ENCODE data around the gene CCL7.
"Not testable (repeated sequence)": the region's sequence is repeated elsewhere in the genome, so short reads cannot be mapped to it uniquely, and the experiment has no call there.

The CCL7 gene

DNA sequence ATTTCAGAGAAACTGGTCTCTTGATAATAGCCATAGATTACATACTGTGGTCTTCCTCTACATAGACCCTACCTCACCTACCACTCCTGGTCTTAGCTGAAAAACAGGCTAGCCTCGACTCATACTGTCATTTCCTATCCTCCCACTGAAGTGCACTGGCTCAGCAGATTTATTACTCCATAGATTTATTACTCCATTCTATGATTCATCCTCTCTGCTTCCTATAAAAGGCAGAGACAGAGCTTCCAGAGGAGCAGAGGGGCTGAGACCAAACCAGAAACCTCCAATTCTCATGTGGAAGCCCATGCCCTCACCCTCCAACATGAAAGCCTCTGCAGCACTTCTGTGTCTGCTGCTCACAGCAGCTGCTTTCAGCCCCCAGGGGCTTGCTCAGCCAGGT, at the start of gene CCL7:
CCL7 (plus strand) TSS at position 253 of the 400 bp plus-strand sequence; CDS start at position 323, 70 bp downstream.
- no peak within 1 kb of the TSS for H3K27ac ChIP-seq (ENCODE audit: low read depth, low read length)
- H3K9ac ChIP-seq (ENCODE audit: low read length): no peak within 1 kb of the TSS
- H3K4me3 ChIP-seq (ENCODE audit: low read depth in 1 of 2, low read length in 2 of 2): no peak within 1 kb of the TSS
- H3K36me3 ChIP-seq (ENCODE audit: insufficient read depth, low read length): no peaks in the 10 kb centered on the region
- H3K27me3 ChIP-seq (ENCODE audit: control insufficient read depth in 1 of 2, insufficient read depth in 2 of 2, low read length in 2 of 2): no peaks in the 10 kb centered on the region
- no peaks in the 10 kb centered on the region for H3K4me1 ChIP-seq (ENCODE audit: insufficient read depth, low read length)
- no peaks in the 10 kb centered on the region for H3K9me3 ChIP-seq (ENCODE audit: low read length)

- Histone ChIP-seq H3K27ac (ENCODE audit: low read depth, low read length) (no peak overlapping the region), H3K4me1 (ENCODE audit: insufficient read depth, low read length) (peaks cover 6% of the 10 kb centered on the region), H3K36me3 (ENCODE audit: insufficient read depth, low read length) (no peaks in the 10 kb centered on the region), H3K9ac (ENCODE audit: low read length) (no peak overlapping the region), H3K4me3 (ENCODE audit: low read depth in 1 of 2, low read length in 2 of 2) (no peak overlapping the region), H3K9me3 (ENCODE audit: low read length) (no peaks in the 10 kb centered on the region), H3K27me3 (ENCODE audit: control insufficient read depth in 1 of 2, insufficient read depth in 2 of 2, low read length in 2 of 2) (no peaks in the 10 kb centered on the region)
Observed at GRCh38 chr17:34220752-34221395, 49.1 kb upstream of the CCL7 start.

- Histone ChIP-seq H3K27ac (ENCODE audit: low read depth, low read length) (no peak overlapping the region), H3K27me3 (ENCODE audit: control insufficient read depth in 1 of 2, insufficient read depth in 2 of 2, low read length in 2 of 2) (no peaks in the 10 kb centered on the region), H3K4me1 (ENCODE audit: insufficient read depth, low read length) (peaks cover 6% of the 10 kb centered on the region), H3K36me3 (ENCODE audit: insufficient read depth, low read length) (no peaks in the 10 kb centered on the region), H3K9ac (ENCODE audit: low read length) (no peak overlapping the region), H3K9me3 (ENCODE audit: low read length) (no peaks in the 10 kb centered on the region), H3K4me3 (ENCODE audit: low read depth in 1 of 2, low read length in 2 of 2) (no peak overlapping the region)
Observed at GRCh38 chr17:34221411-34221810, 48.6 kb upstream of the CCL7 start.

DNA sequence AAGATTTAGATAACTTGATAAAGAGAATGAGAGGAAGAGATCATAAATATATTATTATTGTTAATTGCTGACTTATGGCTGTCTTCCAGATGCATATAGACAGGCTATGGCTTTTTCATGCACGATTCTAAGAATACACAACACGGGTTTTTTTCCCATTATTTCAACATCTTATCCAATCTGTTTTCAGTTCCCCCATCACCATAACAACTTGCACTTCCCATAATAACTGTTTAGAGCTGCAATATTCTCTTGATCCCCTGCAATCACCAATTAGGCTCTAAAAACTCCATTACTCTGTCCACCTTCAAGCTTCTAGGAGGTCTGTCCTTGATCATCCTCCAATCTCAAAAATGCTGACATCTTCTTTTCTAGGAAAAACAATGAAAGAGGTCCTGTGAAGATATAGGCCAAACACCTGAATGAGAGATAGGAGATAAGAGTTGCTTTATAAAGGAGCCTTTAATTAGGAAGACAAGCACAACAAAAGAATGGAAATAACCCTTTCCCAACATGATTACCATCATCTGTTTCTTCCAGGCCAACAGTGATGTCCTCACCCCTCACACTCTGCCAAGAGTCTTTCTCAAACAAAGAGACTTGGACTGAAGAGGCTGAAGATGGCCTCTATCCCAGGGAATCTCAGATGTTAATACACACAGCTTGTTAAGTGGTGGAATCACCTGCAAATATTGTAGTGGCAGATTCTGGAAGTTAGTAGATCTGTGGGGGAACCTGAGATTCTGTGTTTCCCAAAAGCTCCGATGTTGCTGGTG, 47.1 kb upstream of the CCL7 start:
- Histone ChIP-seq H3K4me1 (ENCODE audit: insufficient read depth, low read length) (peaks cover 6% of the 10 kb centered on the region), H3K36me3 (ENCODE audit: insufficient read depth, low read length) (no peaks in the 10 kb centered on the region), H3K4me3 (ENCODE audit: low read depth in 1 of 2, low read length in 2 of 2) (no peak overlapping the region), H3K27ac (ENCODE audit: low read depth, low read length) (no peak overlapping the region), H3K9me3 (ENCODE audit: low read length) (no peaks in the 10 kb centered on the region), H3K9ac (ENCODE audit: low read length) (no peak overlapping the region), H3K27me3 (ENCODE audit: control insufficient read depth in 1 of 2, insufficient read depth in 2 of 2, low read length in 2 of 2) (no peaks in the 10 kb centered on the region)

DNA sequence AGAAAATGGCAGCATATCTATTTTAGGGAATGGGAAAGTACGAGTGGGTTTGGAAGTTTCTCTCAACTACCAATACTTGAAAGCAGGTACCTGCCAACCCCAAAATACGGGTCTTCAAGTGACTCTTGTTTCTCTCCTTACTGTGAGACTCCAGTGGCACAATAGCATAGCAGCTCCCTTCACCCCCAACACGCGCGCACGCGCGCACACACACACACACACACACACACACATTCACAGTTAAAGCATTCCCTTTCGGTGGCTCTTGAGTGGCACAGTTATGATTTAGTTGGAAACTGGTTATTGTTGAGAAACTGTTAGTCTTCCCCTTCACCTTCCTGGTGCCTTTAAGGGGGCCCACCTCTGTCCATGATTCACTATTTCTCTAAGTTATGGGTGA, 45.0 kb upstream of the CCL7 start:
- no peaks in the 10 kb centered on the region for H3K4me1 ChIP-seq (ENCODE audit: insufficient read depth, low read length)
- H3K27me3 ChIP-seq (ENCODE audit: control insufficient read depth in 1 of 2, insufficient read depth in 2 of 2, low read length in 2 of 2): no peaks in the 10 kb centered on the region
- H3K9ac ChIP-seq (ENCODE audit: low read length): no peak overlapping the region
- no peaks in the 10 kb centered on the region for H3K36me3 ChIP-seq (ENCODE audit: insufficient read depth, low read length)
- no peaks in the 10 kb centered on the region for H3K9me3 ChIP-seq (ENCODE audit: low read length)
- no peak overlapping the region for H3K4me3 ChIP-seq (ENCODE audit: low read depth in 1 of 2, low read length in 2 of 2)
- H3K27ac ChIP-seq (ENCODE audit: low read depth, low read length): no peak overlapping the region

DNA sequence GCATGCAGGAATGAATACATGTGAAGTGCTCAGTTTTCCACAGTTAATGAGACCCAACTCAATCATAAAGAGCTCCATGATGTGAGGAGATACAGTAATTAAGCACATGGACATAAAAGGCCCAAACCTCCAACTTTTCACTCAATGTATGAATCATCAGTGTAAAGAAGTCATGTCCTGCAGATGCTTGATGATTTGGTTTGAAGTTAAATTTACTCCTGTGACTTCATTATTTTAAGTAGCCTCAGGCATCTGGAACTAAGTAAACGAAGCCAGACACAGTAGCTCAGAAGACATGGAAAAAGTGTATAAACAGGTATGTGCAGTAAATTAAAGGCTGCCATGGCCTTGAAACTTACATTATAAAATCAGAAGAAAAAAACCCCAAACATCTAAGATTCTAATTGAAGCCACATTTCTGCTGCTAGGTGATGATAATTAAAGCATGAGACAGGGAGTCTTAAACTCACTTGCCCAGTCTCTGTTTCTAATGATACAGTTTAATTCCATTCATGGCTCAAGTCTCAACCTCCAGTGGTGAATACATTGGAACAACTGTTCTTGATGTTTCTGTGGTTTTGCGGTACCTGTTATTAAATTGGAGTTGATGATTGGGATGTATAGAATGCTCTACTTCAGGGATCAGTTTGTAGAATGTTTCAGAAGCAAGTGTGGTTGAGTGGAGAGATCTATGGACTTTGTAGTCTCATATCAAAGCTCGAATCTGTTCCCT, 43.8 kb upstream of the CCL7 start:
- no peaks in the 10 kb centered on the region for H3K9me3 ChIP-seq (ENCODE audit: low read length)
- no peak overlapping the region for H3K9ac ChIP-seq (ENCODE audit: low read length)
- no peak overlapping the region for H3K4me3 ChIP-seq (ENCODE audit: low read depth in 1 of 2, low read length in 2 of 2)
- no peaks in the 10 kb centered on the region for H3K4me1 ChIP-seq (ENCODE audit: insufficient read depth, low read length)
- H3K27ac ChIP-seq (ENCODE audit: low read depth, low read length): no peak overlapping the region
- no peaks in the 10 kb centered on the region for H3K36me3 ChIP-seq (ENCODE audit: insufficient read depth, low read length)
- no peaks in the 10 kb centered on the region for H3K27me3 ChIP-seq (ENCODE audit: control insufficient read depth in 1 of 2, insufficient read depth in 2 of 2, low read length in 2 of 2)

DNA sequence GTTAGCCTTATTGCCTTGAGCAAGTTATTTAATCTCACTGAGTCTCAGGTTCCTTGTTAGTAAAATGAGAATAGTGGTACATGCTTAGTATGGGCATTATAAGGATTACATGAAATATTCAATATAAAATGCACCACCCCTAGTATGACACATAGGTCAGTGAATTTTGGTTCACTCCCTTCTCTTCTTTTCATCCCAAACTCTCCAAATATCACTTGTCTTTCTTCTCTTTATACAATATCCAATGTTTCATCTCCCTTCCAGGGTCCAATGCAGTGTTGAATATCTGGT, 43.3 kb upstream of the CCL7 start:
- H3K27me3 ChIP-seq (ENCODE audit: control insufficient read depth in 1 of 2, insufficient read depth in 2 of 2, low read length in 2 of 2): no peaks in the 10 kb centered on the region
- H3K9me3 ChIP-seq (ENCODE audit: low read length): no peaks in the 10 kb centered on the region
- no peak overlapping the region for H3K27ac ChIP-seq (ENCODE audit: low read depth, low read length)
- no peak overlapping the region for H3K9ac ChIP-seq (ENCODE audit: low read length)
- H3K4me3 ChIP-seq (ENCODE audit: low read depth in 1 of 2, low read length in 2 of 2): no peak overlapping the region
- H3K4me1 ChIP-seq (ENCODE audit: insufficient read depth, low read length): no peaks in the 10 kb centered on the region
- H3K36me3 ChIP-seq (ENCODE audit: insufficient read depth, low read length): no peaks in the 10 kb centered on the region

- H3K27me3 ChIP-seq (ENCODE audit: control insufficient read depth in 1 of 2, insufficient read depth in 2 of 2, low read length in 2 of 2); H3K9ac ChIP-seq (ENCODE audit: low read length); H3K36me3 ChIP-seq (ENCODE audit: insufficient read depth, low read length); H3K27ac ChIP-seq (ENCODE audit: low read depth, low read length); H3K4me1 ChIP-seq (ENCODE audit: insufficient read depth, low read length); H3K4me3 ChIP-seq (ENCODE audit: low read depth in 1 of 2, low read length in 2 of 2); H3K9me3 ChIP-seq (ENCODE audit: low read length): not testable (repeated sequence)
Observed at GRCh38 chr17:34227293-34227692, 42.7 kb upstream of the CCL7 start.

- Histone ChIP-seq H3K9me3 (ENCODE audit: low read length) (no peaks in the 10 kb centered on the region), H3K9ac (ENCODE audit: low read length) (no peak overlapping the region), H3K27me3 (ENCODE audit: control insufficient read depth in 1 of 2, insufficient read depth in 2 of 2, low read length in 2 of 2) (no peaks in the 10 kb centered on the region), H3K36me3 (ENCODE audit: insufficient read depth, low read length) (no peaks in the 10 kb centered on the region), H3K27ac (ENCODE audit: low read depth, low read length) (no peak overlapping the region), H3K4me1 (ENCODE audit: insufficient read depth, low read length) (no peaks in the 10 kb centered on the region), H3K4me3 (ENCODE audit: low read depth in 1 of 2, low read length in 2 of 2) (no peak overlapping the region)
Observed at GRCh38 chr17:34227707-34228106, 42.3 kb upstream of the CCL7 start.

DNA sequence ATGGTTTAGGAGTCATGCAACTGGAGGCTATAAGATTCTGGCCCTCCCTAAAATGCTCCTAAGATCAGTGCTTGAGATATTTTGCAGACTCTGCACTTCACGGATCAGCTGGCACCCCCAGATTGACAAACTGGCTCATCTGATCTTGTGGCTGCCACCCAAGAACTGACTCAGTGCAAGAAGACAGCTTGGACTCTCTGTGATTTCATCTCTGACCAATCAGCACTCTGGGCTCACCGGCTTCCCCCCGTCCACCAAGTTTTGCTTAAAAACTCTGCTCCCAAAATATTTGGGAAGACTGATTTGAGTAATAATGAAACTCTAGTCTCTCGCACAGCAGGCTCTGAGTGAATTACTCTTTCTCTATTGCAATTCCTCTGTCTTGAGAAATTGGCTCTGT, 41.2 kb upstream of the CCL7 start:
- Histone ChIP-seq H3K9me3 (ENCODE audit: low read length) (no peaks in the 10 kb centered on the region), H3K27me3 (ENCODE audit: control insufficient read depth in 1 of 2, insufficient read depth in 2 of 2, low read length in 2 of 2) (no peaks in the 10 kb centered on the region), H3K4me1 (ENCODE audit: insufficient read depth, low read length) (no peaks in the 10 kb centered on the region), H3K4me3 (ENCODE audit: low read depth in 1 of 2, low read length in 2 of 2) (no peak overlapping the region), H3K36me3 (ENCODE audit: insufficient read depth, low read length) (no peaks in the 10 kb centered on the region), H3K9ac (ENCODE audit: low read length) (no peak overlapping the region), H3K27ac (ENCODE audit: low read depth, low read length) (no peak overlapping the region)

GRCh38 chr17:34230342-34230741, 39.7 kb upstream of the CCL7 start:
- H3K9ac ChIP-seq (ENCODE audit: low read length): no peak overlapping the region
- H3K36me3 ChIP-seq (ENCODE audit: insufficient read depth, low read length): no peaks in the 10 kb centered on the region
- H3K4me1 ChIP-seq (ENCODE audit: insufficient read depth, low read length): peaks cover 11% of the 10 kb centered on the region
- no peaks in the 10 kb centered on the region for H3K9me3 ChIP-seq (ENCODE audit: low read length)
- H3K27me3 ChIP-seq (ENCODE audit: control insufficient read depth in 1 of 2, insufficient read depth in 2 of 2, low read length in 2 of 2): no peaks in the 10 kb centered on the region
- H3K27ac ChIP-seq (ENCODE audit: low read depth, low read length): no peak overlapping the region
- H3K4me3 ChIP-seq (ENCODE audit: low read depth in 1 of 2, low read length in 2 of 2): no peak overlapping the region
